ENCODE data around the gene WDFY2.

The WDFY2 gene

DNA sequence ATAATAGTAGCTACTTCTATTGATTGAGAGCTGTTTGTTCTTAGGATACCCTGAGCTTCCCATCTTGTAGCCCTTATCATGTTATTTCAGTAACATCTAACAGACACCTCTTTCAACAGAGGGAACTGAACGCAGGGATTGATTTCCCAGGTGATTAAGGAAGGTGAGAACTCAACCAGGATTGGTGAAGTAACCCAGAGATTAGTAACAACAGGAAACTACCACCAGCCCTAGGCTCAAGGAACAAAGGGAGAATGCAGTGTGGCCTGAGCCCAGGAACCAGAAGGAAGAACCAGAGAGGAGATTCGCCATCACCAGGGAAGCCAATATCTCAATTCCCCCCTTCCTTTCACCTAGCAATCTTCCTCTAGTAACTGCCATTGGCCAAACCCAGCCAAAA, 211.2 kb downstream of the WDFY2 start:
- DNase-seq (ENCODE audit: low read depth in 2 of 2), result no peak

DNA sequence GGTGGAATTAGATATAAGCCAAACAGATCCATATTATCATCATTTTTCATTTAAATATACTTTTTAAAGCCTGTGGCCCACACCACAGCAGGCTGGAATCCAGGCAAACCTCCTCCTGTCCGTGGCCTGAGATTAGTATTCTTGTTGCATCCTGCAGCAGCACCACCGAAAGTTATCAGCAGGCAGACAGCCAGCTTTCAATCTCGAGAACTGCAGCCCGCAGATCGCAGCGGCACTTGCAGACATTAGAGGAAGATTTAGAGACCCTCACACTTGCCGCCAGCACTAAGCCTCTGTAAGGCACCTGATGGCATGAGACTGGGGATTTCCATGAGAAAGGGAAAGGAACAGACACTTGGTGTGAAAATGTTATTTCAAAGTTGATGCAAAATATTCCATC, 212.3 kb downstream of the WDFY2 start:
- DNase-seq (ENCODE audit: low read depth in 2 of 2), result no peak

- DNase-seq (ENCODE audit: low read depth in 2 of 2), result no peak
Observed at GRCh38 chr13:51797664-51798488, 213.6 kb downstream of the WDFY2 start.

GRCh38 chr13:51799261-51799660, 215.0 kb downstream of the WDFY2 start:
- no peak for DNase-seq (ENCODE audit: low read depth in 2 of 2)

- DNase-seq (ENCODE audit: low read depth in 2 of 2), result no peak
Observed at GRCh38 chr13:51800486-51800885, 216.2 kb downstream of the WDFY2 start.

DNA sequence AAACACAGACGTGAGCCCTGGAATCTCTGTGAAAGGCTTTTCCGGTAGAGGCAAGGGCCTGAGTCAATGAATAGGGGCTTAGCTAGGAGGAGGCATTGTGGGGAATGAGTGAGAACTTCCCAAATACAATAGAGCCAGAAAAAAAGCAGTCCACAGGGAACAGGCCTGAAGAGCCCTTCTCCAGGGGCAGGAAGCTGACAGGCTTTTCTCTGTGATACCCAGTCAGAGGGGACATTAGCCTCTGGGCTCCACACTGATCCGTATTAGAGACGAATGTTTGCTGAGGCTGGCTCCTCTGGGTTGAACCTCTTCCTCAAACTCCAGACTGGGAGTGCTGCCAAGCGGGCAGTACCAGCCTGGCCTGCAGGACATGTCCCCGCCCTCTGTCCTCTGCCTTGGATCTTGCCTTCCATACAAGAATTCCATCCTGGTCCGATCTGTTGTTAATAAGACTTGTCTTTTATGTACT, 217.4 kb downstream of the WDFY2 start:
- DNase-seq (ENCODE audit: low read depth in 2 of 2), result no peak

GRCh38 chr13:51802631-51803418, 218.6 kb downstream of the WDFY2 start:
- no peak for DNase-seq (ENCODE audit: low read depth in 2 of 2)

GRCh38 chr13:51803422-51804294, 219.4 kb downstream of the WDFY2 start, which contains the start of gene DHRS12:
TSS of gene DHRS12 (minus strand) at chr13:51804163. CDS start at chr13:51799659, 4,504 bp downstream.
- DNase-seq (ENCODE audit: low read depth in 2 of 2), result peak; percentile 76 to 79

GRCh38 chr13:51804295-51805172, 220.3 kb downstream of the WDFY2 start:
- no peak for DNase-seq (ENCODE audit: low read depth in 2 of 2)

GRCh38 chr13:51805313-51805712, 221.1 kb downstream of the WDFY2 start:
- no peak for DNase-seq (ENCODE audit: low read depth in 2 of 2)

DNA sequence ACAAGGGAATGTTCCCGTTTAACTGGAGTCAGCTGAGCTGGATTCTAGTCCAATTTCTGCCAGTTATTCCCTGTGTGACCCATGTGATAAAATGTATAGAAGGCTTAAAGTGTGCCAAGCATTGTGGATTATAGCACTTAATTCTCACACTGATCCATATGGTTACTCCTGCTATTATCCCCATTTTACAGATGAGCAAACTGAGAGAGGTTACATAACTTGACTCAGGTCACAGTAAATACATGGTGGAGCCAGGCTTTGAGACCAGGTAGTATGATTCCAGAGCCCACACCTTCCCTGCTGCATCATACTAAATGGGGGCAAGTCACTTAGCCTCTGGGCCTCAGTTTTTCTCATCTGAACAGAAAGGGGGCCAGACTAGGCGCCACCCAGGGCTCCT, 221.7 kb downstream of the WDFY2 start:
- DNase-seq (ENCODE audit: low read depth in 2 of 2), result no peak

- DNase-seq (ENCODE audit: low read depth in 2 of 2), result no peak
Observed at GRCh38 chr13:51806566-51806965, 222.3 kb downstream of the WDFY2 start.

DNA sequence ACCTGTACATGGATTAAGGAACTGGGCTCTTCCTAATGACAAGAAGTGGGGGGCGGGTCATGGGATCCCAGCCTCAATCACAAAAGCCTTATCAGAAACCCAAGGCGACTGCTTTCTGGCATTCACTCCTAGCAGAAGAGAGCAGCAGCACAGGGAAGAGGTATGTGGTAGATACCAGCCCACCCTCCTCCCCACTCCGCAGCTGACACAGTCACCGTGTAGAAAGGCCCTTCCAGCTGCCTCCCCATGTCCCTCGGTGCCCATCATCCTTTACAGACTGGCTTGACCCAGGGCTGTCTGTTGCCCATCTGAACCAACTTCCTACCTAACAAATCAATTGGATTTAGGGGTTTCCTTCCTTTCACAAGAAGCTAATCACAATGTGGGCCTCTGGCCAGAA, 222.8 kb downstream of the WDFY2 start:
- DNase-seq (ENCODE audit: low read depth in 2 of 2), result no peak

GRCh38 chr13:51808811-51809210, 224.5 kb downstream of the WDFY2 start:
- DNase-seq (ENCODE audit: low read depth in 2 of 2), result no peak

DNA sequence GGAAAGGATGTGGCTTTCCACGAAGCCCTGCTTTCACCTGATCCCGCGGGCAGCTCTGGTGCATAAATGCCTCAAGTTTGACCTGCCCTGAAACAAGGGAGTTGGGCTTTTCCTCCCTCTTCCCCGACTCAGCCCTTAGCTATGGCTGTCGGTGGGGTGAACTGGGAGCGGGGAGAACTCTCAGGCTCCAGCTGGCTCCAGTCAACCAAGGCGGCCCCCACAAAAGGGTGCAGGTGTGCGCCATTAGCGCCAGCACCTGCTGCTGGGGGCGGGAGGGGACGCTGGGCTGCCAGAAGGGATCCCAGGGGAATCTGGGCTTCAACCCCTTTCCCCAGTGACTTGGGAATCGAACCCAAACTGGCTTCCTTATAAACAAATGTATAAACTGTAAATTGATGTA, 226.8 kb downstream of the WDFY2 start:
- DNase-seq (ENCODE audit: low read depth in 2 of 2), result no peak

DNA sequence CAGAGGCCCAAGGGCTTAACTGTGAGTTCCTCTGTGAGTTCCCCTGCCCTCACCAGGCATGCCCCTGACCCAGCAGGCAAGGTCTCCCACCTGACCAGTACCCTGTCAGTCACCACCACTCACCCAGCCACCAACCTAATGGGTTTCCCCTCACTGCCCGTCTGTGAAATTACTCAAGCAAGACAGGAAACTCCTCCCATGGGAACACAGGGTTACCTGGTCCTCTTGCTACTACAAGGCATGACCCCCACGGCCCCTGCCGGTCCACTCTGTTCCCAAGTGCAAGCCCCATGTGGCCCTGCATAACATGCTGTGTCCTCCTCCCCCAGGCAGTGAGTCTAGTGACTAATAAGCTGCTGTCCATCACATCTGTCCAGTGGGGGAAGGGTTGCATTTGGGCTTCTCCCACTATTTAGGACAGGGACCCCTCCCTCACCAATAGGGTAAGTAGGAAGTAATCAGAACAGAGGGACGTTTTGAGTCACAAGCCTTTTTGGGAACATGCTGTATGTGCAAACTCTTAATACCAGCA, 227.7 kb downstream of the WDFY2 start:
- no peak for DNase-seq (ENCODE audit: low read depth in 2 of 2)

DNA sequence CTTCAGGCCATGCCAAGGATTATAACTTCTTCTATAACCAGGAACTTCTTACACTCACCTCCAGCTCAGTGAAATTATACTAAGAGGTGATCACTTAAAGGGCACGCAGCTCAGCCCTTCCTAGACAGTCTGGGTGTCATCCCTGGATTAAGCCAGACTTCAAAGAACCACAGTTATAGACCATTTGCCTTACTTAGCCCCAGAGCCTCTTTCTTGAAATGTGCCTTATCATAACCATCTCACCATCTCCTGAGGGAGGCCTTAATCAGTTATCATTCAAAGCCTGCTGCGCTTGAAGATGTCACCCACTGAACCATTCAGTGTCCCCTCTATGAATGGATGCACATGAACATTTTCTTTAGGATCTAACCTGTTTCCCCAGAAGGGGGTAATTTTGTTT, 229.8 kb downstream of the WDFY2 start:
- DNase-seq (ENCODE audit: low read depth in 2 of 2), result no peak

GRCh38 chr13:51814825-51815650, 230.8 kb downstream of the WDFY2 start:
- peak; percentile 53 to 62 for DNase-seq (ENCODE audit: low read depth in 2 of 2)

DNA sequence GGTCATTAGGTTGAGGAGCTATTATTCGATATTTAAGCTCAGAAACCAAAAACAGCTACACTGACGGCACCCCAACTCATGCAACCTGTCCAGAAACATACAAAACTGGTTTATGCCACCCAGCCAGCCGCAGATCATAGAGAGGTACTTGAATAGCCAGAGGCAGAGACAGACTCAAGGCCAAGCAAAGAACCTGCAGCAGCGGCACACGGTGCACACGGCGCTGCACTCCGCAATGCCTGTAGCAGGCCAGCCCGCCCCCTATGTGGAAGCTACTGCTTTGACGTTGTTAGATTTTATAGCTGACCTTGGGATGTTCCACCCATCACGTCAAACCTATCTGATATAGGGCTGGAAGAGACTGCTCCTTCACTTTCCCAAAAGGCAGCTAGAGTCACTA, 231.6 kb downstream of the WDFY2 start:
- no peak for DNase-seq (ENCODE audit: low read depth in 2 of 2)

Measured in stimulated activated CD8-positive, alpha-beta memory T cell treated with anti-CD3 and anti-CD28 coated beads, Interleukin-15, amount 100 ng/mL, for 48 hours (primary cell).